ENCODE results near the gene CUX1. TPM values are rescaled to one million over a fixed set of nuclear protein-coding genes. Genes with fewer than 3 reads are reported as not detected.

Gene CUX1
- polyA plus RNA-seq, 1 donor: 43.6 TPM

- DNase-seq: no peak
These were observed 457.8 kb downstream of the CUX1 start for GRCh38 chr7:102275123-102275703.

DNA sequence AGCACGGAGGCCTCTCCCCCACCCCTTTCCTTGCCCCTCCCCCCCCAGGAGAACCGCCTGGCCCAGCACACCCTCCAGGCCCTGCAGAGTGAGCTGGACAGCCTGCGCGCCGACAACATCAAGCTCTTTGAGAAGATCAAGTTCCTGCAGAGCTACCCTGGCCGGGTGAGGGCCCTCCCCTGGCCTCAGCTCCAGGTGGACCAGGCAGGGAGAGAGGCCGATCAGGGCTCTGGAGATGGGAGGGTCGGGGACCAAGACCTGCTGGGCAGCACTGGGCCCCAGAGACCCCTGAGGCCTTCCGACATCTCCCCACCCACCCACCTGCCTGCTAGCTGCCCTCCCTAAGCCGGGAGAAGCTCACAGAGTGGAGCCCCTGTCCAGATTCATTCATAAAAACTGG is 460.5 kb downstream of the CUX1 start:
- no peak for DNase-seq

- peak; percentile 65 for DNase-seq
These were observed 462.3 kb downstream of the CUX1 start for GRCh38 chr7:102279537-102280400.

DNA sequence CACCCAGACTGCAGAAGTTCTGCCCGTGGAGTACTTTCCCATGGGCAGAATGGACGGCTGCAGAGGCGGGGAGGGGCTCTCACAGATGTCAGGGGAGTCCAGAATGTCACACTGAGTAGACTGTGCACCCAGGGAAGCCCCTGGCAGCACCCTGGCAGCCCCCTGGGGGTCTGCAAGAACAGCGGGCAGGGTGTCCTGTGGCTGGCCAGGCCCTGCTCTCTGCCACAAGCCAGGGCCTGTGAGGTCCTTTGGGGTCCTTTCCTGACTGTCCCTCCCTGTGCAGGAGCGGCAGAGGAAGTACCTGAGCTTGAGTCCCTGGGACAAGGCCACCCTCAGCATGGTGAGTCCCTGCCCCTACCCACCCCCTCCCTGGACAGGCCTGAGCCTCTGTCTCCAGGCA is 463.1 kb downstream of the CUX1 start:
- DNase-seq: no peak

DNA sequence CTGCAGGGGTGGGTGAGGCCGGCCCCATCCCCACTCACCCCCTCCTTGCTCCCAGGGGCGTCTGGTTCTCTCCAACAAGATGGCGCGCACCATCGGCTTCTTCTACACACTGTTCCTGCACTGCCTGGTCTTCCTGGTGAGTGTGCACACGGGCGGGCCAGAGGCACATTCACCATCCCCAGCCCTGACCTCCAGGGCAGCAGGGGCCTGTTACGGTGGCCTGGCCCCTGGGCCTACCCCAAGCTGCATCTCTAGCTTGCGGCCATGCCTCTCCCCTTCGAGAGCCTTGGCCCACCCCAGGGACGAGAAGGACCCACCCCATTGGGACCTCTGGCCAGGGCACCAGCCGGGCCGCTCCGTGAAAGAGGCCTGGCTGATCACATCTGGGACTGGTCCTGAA is 464.4 kb downstream of the CUX1 start:
- DNase-seq: no peak

DNA sequence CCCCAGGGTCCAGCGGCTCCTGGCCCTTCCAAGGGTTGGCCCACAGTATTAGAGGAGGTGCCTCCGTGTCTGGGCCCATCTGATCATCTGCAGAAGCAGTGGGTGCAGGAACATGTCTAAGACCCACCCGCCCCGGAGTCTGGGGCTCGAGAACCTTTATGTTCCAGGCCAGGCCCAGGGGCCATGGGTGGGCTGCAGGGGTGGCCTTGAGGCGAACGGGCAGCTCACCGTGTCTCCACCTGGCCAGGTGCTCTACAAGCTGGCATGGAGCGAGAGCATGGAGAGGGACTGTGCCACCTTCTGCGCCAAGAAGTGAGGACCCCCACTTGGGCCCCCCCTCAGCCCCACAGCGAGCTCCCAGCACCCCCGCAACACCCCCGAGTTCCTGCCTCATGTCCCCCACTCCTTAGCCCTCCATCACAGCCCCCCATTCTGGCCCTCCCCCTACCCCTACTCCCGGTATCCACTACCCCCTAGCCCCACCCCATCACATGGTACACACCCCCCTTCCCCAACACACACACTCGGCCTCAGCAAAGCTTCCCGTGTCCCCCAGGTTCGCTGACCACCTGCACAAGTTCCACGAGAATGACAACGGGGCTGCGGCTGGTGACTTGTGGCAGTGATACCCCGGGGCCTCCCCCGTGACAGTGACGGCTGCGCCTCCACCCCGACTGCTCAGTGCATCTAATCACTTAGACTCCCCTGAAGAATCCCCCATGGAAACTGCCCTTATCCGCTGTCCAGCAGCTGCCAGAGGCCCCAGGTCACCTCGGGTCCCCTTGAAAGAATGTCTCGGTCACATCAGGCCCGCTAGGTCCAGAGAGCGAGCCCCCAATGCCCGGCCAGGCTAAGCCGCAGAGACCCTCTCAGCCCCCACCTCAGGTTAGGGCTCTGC is 465.3 kb downstream of the CUX1 start:
- no peak for DNase-seq

DNA sequence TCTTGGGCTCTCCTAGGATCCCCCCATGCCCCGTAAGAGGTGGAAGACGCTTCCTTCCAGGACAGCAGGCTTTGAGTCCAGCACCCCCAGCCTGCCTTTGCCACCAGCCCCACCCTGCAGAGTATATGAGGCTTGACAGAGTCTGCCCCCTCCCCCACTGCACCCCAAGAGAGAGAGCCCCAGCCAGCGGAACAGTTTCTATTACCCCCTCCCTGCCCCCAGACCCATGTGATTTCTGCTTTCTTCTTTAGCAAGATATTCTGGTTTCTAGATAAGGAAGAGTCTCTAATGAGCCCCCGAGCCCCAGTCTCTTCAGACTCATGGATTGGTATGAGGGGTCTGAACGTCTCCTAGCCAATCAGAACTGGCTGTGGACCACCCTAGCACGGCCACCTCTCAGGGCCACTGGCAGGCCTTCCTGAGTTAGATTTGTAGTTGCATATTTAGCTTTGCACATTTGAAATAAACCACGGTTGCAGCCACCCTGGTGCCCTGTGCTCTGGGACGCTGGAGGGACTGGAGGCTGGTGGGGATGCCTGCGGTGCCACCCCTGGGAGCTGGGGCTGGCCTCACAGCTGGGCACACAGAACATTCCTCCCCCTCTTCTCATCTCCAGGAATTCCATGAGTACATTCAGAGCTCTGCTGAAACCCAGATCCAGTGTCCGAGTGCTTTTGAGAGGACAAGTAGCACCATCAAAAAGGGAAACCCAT is 466.2 kb downstream of the CUX1 start:
- no peak for DNase-seq

DNA sequence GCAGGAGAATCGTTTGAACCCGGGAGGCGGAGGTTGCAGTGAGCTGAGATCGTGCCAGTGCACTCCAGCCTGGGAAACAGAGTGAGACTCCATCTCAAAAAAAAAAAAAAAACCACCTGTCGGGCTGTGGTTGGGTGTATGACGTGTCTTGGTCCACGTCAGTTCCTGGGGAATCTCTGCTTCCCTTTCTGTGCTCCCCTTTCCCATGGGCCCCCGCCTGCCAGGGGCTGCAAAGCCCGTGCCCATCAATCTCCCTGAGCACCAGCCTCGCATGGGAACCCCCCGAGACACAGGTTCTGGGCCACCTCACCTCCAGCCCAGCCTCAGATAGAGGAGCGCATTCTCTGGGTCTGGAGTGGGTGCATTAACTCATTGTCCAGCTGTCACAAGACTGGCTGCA is 467.0 kb downstream of the CUX1 start:
- DNase-seq: no peak

DNA sequence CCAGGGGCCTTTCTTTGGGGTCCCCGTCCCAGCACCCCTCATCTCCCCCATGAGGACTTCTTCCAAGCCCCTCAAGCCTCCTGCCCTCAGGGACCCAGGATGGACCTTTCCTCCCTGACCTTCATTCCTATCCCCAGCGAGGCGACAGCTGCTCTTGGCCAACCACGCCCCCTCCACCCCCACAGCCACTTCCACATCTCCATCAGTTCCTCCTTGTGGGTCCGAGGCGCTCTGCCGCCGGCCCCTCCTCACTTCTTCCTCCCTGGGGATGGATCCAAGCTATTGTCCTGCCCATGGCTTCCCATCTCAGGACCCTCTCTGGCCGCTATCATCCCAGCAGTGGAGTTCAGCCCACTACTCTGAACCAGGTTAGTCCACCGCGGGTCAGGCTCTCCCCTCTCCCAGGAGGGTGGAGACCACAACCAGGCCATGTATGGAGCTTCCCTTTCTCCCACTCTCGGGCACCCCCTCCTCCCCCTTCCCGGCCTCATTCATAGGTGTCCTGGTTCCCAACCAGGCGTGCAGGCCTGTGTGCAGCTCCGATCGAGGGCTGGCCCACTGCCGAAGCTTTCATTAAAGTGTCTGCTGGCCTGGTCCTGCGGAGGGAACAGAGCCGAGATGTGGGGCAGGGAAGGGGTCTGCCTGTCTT is 467.6 kb downstream of the CUX1 start:
- DNase-seq: no peak

DNA sequence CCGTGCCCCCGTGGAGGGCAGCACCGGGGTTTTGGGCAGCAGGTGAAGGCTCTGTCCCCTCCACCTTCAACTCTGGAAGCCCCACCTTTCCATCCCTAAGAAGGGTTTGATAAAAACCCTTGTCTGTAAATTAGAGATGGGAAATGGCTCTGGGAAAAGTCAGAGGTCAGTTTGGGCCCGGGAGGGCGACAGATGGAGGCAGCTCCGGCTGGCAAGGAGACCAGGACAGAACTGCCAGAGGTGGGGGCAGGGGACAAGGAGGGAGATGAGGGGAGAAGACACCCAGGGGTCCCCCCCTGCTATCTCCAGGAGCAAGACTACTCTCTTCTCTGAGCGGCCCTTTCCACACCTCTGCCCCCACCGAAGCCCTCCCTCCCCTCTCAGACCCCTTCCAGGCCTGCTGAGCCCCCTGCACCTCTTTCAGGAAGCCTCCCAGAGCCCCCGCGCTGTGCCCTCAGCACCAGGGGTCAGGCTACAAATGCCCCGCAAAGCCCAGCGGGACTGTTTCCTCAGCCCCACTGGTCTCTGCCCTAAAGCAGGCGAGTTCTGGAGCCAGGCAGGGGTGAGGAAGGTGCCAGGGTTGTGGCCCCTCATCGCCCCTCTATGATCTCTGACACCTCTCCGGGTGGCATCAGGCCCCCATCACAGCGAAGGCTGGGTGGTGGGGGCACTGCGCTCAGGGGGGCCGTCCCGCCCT is 468.3 kb downstream of the CUX1 start:
- DNase-seq: no peak

- DNase-seq: peak; percentile 68
These were observed 469.0 kb downstream of the CUX1 start, which contains the start of gene SH2B2 for GRCh38 chr7:102286237-102287110. SH2B2 (plus strand) TSS chr7:102286868; CDS start chr7:102300551, 13,683 bp downstream.

GRCh38 chr7:102287111-102287980 is 469.9 kb downstream of the CUX1 start:
- DNase-seq: no peak

- DNase-seq: no peak
These were observed 470.5 kb downstream of the CUX1 start for GRCh38 chr7:102287981-102288278.

DNA sequence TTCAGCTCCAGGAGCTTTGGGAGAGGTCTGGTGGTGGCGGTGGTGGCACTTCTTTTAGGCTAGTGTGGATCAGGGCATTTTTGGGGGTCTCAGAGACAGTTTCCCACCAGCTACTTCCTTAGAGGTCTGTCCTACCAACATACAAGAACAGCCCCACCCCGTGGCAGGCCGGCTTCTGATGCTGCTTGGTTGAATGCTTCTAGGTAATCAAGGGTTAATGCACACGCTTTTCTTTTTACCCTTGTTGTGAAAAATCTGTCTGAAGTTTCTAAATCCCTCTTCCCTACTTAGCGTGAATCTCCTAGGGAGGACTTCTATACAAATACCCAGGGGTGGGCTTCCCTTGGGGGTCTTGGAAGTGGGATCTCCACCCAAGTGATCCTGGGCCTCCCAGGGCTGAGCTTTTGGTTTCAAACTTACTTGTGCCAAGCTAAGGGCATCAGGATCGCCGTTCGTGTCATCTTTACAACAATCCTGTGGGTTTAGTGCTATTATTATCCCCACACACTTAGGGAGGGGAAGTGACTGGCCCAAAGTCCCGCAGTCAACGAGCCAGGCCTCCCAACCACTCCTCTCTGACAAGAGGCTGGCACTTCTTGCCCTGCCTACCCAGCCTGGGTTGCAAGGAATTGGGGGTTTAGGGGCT is 471.0 kb downstream of the CUX1 start:
- no peak for DNase-seq

DNA sequence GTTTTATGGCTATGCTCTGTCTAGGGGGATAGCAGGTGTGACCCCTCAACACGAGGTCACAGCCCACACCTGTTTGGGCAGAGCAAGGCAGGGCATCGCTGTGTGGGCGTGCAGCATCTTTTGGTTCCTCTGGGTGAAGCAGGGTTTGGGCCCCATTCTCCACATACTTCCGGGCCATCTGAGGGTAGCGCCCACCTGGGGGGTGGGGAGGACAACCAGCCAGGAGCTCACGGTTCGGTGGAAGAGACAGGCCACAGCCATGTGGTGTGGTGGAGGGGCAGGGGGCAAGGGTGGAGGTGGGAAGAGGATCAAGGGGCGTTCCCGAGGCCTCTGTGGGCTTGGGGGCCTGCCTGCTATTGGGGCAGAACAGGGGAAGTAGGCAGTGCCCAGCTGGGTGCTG is 471.6 kb downstream of the CUX1 start:
- no peak for DNase-seq

GRCh38 chr7:102291056-102291915 is 473.9 kb downstream of the CUX1 start:
- no peak for DNase-seq

DNA sequence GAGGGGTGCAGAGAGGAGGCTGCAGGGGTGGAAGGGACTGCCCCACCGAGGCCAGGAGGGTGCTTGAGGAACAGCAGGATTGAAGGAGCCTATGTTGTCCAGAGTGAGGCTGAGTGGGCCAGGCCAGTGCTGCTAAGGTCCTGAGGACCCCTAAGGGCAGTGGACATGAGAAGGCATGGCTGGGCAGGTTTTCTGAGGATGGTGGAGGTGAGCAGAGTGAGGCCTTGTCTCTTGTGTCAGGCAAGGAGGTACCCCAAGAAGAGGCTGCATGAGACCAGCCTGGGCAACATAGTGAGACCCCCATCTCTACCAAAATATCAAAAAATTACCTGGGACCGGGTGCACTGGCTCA is 474.5 kb downstream of the CUX1 start:
- no peak for DNase-seq
